HG03159 (cell line): ENCODE results near the gene VPS36.
A peak's percentile ranks its signal among the peaks of the same experiment; 100 is the strongest.
"Not testable (repeated sequence)": the region's sequence is repeated elsewhere in the genome, so short reads cannot be mapped to it uniquely, and the experiment has no call there.

ENCODE experiments used
- ATAC-seq: cut with Tn5 transposase; IDR thresholded peaks from one replicate; pipeline ENCODE4 v1.9.1; 2021; ENCODE audit warnings: mild to moderate bottlenecking, moderate library complexity; ENCODE audit not compliant: unreplicated experiment

The VPS36 gene

GRCh38 chr13:52446265-52446664 lies 4.2 kb downstream of the VPS36 start:
- no peak for ATAC-seq

GRCh38 chr13:52432456-52432855 lies 18.0 kb downstream of the VPS36 start:
- ATAC-seq, result no peak

- ATAC-seq, result no peak
These were observed 22.1 kb downstream of the VPS36 start for GRCh38 chr13:52428295-52428694.

GRCh38 chr13:52421216-52421615 lies 29.2 kb downstream of the VPS36 start:
- no peak for ATAC-seq

GRCh38 chr13:52419080-52419479 lies 31.4 kb downstream of the VPS36 start:
- no peak for ATAC-seq

GRCh38 chr13:52414963-52415362 lies 35.5 kb downstream of the VPS36 start:
- ATAC-seq, result no peak

- ATAC-seq, result no peak
These were observed 36.4 kb downstream of the VPS36 start for GRCh38 chr13:52414051-52414450.

GRCh38 chr13:52412128-52412527 lies 38.3 kb downstream of the VPS36 start:
- no peak for ATAC-seq

GRCh38 chr13:52411629-52412028 lies 38.8 kb downstream of the VPS36 start:
- peak; percentile 95 for ATAC-seq

GRCh38 chr13:52408071-52408658 lies 42.3 kb downstream of the VPS36 start:
- ATAC-seq, result not testable (repeated sequence)

GRCh38 chr13:52407436-52407835 lies 43.0 kb downstream of the VPS36 start:
- not testable (repeated sequence) for ATAC-seq

GRCh38 chr13:52406629-52407028 lies 43.8 kb downstream of the VPS36 start:
- ATAC-seq, result no peak

- ATAC-seq, result no peak
These were observed 44.5 kb downstream of the VPS36 start, which contains the start of gene THSD1 for GRCh38 chr13:52405767-52406494. TSS of gene THSD1 (minus strand) at chr13:52406172. CDS start at chr13:52402600, 3,572 bp downstream.

- ATAC-seq, result no peak
These were observed 45.1 kb downstream of the VPS36 start for GRCh38 chr13:52405369-52405766.

- ATAC-seq, result no peak
These were observed 50.7 kb downstream of the VPS36 start for GRCh38 chr13:52399708-52400107.

GRCh38 chr13:52399046-52399445 lies 51.4 kb downstream of the VPS36 start:
- ATAC-seq, result no peak

GRCh38 chr13:52395704-52396103 lies 54.7 kb downstream of the VPS36 start:
- no peak for ATAC-seq

- ATAC-seq, result no peak
These were observed 55.8 kb downstream of the VPS36 start for GRCh38 chr13:52394586-52394985.

GRCh38 chr13:52393572-52394357 lies 56.7 kb downstream of the VPS36 start:
- no peak for ATAC-seq

GRCh38 chr13:52387721-52388120 lies 62.7 kb downstream of the VPS36 start:
- no peak for ATAC-seq

GRCh38 chr13:52385870-52386269 lies 64.6 kb downstream of the VPS36 start:
- ATAC-seq, result no peak

GRCh38 chr13:52383366-52383765 lies 67.1 kb downstream of the VPS36 start:
- no peak for ATAC-seq
